GM19035 (cell line): ENCODE results near the gene DMD.
"Not testable (repeated sequence)": the region's sequence is repeated elsewhere in the genome, so short reads cannot be mapped to it uniquely, and the experiment has no call there.

Source experiments
- ATAC-seq: cut with Tn5 transposase; IDR thresholded peaks from one replicate; pipeline ENCODE4 v1.9.1; 2021; ENCODE audit not compliant: unreplicated experiment

Gene DMD

GRCh38 chrX:31480696-31481095, 1730.7 kb downstream of the DMD start:
- ATAC-seq: no peak

- ATAC-seq: no peak
Observed at GRCh38 chrX:31471229-31471628, 1740.1 kb downstream of the DMD start.

GRCh38 chrX:31470753-31471152, 1740.6 kb downstream of the DMD start:
- ATAC-seq: not testable (repeated sequence)

GRCh38 chrX:31464306-31464915, 1746.9 kb downstream of the DMD start:
- no peak for ATAC-seq

GRCh38 chrX:31461266-31461665, 1750.1 kb downstream of the DMD start:
- ATAC-seq: no peak

- no peak for ATAC-seq
Observed at GRCh38 chrX:31459361-31459760, 1752.0 kb downstream of the DMD start.

GRCh38 chrX:31449965-31450364, 1761.4 kb downstream of the DMD start:
- ATAC-seq: no peak

- no peak for ATAC-seq
Observed at GRCh38 chrX:31449081-31449480, 1762.3 kb downstream of the DMD start.

GRCh38 chrX:31445542-31445941, 1765.8 kb downstream of the DMD start:
- no peak for ATAC-seq

GRCh38 chrX:31443654-31444053, 1767.7 kb downstream of the DMD start:
- no peak for ATAC-seq

GRCh38 chrX:31440546-31440945, 1770.8 kb downstream of the DMD start:
- ATAC-seq: no peak

GRCh38 chrX:31436424-31436823, 1774.9 kb downstream of the DMD start:
- ATAC-seq: no peak

GRCh38 chrX:31435592-31435991, 1775.8 kb downstream of the DMD start:
- ATAC-seq: no peak

- no peak for ATAC-seq
Observed at GRCh38 chrX:31433856-31434255, 1777.5 kb downstream of the DMD start.

GRCh38 chrX:31429915-31430314, 1781.4 kb downstream of the DMD start:
- no peak for ATAC-seq

GRCh38 chrX:31423609-31424189, 1787.7 kb downstream of the DMD start:
- no peak for ATAC-seq

- ATAC-seq: no peak
Observed at GRCh38 chrX:31421441-31421840, 1789.9 kb downstream of the DMD start.

- no peak for ATAC-seq
Observed at GRCh38 chrX:31420711-31421151, 1790.6 kb downstream of the DMD start.

GRCh38 chrX:31420302-31420701, 1791.0 kb downstream of the DMD start:
- ATAC-seq: no peak

GRCh38 chrX:31397119-31397518, 1814.2 kb downstream of the DMD start:
- no peak for ATAC-seq

- ATAC-seq: no peak
Observed at GRCh38 chrX:31392513-31392912, 1818.8 kb downstream of the DMD start.

- ATAC-seq: no peak
Observed at GRCh38 chrX:31388946-31389345, 1822.4 kb downstream of the DMD start.

GRCh38 chrX:31384471-31384870, 1826.9 kb downstream of the DMD start:
- no peak for ATAC-seq
